ENCODE data around the gene HTR7.
A peak's percentile ranks its signal among the peaks of the same experiment; 100 is the strongest.

The HTR7 gene
- total RNA-seq = 0 to 0.13 reads per million in 2 donors

- peak; percentile 38 to 65 (median 50) for DNase-seq
Measured at GRCh38 chr10:90857635-90858460, at the start of gene HTR7. HTR7 (minus strand) TSS chr10:90858039; CDS start chr10:90857671, 368 bp downstream.

DNA sequence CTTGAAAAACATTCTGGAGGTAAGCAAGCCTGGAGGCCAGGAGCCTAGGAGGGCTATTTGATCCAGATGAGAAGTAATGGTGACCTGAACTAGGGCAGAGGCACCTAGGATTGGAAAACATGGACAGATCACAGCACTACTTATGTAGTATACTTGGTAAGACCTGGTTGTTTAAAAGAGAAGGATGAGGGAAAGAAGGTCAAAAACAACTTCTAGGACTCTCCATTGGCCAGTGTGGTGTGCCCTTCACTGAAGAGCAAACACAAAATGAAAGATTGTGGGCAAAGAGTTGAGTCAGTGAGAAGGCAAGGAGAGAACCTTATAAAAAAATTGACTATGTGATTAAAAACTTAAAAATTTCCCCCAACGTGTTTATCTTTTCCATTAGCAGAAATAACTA is 48.8 kb upstream of the HTR7 start:
- peak in 1 of 5 experiments; percentile 7 for DNase-seq

- DNase-seq = peak in 1 of 5 experiments; percentile 40
Measured at GRCh38 chr10:90905925-90906324, 48.1 kb upstream of the HTR7 start.

DNA sequence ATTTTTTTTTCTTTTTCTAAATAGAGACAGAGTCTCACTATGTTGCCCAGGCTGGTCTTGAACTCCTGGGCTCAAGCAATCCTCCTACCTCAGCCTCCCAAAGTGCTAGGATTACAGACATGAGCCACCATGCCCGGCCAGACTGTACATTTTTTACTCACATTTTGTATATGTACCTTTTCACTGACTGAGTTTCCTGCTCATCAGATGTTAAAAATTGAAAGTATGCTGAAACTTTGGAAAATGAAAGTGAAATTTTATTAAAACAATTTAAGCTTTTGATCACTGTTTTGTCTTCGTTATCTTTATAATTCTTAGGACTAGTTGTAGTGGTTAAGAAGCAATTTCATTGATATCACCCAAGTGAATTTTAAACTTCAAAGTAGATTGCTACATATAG is 39.1 kb upstream of the HTR7 start:
- DNase-seq = peak in 1 of 5 experiments; percentile 19

DNA sequence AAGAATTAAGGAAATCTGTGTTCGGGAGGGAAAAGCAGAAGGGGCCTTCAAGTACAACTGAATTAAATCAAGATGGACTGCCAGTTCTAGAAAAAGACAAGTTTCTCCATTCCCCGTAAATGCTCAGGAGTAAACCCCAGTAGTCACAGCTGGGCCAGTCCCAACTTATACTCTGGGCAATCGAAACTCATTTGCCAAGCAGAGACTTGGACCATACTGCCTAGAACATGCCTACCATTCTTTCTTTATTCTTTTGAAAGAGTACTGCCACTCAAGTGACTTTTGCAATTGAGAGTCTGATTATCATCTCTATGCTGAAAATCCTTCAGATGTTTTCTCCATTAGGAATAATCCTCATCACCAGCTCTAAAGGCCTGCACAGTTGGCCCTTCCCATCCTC is 35.4 kb upstream of the HTR7 start:
- DNase-seq = no peak

DNA sequence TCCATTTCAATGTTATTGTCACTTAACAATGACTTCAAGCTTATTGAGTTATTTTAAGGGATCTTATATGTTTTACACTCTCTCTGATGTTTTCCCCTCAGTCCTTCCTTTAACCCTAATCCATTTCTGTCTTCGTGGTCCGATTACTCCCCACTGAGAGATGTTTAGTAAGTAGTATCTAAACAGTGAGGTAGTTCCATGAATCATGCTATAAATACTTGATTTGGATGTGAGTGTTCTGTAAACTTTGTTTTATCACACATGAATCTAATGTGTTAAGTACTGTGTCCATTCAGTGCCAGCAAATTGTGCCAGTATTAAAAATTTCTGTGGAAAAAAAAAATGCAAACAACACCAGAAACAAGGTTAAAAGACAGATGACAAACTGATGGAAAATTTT is 32.5 kb upstream of the HTR7 start:
- DNase-seq = no peak

- no peak for DNase-seq
Measured at GRCh38 chr10:90889636-90890035, 31.8 kb upstream of the HTR7 start.

DNA sequence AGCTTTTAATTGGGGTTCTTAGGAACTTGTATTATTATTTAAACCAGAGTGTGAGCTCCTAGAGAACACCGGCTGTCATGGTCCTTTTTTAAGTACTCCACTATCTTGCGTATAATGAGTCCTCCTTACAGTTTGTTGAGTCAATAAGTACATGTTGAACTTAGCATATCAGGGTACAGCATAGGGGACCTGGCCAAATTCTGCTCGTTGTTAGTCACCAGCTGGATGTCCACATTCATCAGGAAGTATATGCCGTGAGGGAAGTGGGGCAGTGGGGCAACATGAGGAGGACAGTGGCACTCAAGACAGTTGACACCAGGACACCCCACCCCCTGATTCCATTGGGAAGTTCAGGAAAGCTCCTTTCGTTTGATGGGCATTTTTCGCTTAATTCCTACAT is 30.5 kb upstream of the HTR7 start:
- DNase-seq = no peak

- DNase-seq = no peak
Measured at GRCh38 chr10:90887555-90887954, 29.7 kb upstream of the HTR7 start.

DNA sequence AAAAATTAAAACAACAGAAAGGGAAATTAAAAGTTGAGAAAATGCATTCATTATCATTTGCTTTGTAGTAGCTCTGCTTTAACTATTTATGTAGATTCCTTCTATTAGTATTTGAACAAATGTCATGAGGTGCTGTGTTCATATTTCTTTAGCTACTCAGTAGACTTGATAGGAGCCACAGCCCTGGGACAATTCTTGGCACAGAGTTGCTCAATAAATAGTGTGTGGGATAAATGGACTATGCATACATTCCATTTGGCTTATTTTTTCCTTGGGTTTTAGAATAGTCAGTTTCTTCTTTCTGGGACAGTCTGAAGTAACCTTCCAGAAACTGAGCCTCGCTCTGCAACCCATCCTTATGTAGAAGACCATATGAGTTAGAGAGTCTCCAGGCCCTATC is 27.3 kb upstream of the HTR7 start:
- no peak for DNase-seq

DNA sequence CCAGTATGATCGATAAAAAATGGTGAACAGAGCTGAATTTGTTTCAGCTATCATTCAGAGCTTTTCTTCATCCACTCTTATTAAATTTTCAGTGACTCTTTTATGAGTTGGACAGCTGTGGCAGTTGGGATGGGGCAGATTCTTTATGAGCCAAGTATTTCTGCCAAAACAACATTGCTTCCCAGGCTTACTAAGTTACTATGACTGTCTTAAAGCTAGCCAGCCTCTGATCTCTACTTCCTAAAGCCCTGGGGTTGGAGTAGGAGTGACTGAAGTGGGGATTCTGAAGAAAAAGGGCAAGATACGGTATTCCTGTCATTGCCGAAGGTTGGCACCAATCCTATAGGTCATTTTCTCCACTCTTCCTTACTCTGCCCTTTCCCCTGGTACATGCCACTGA is 26.6 kb upstream of the HTR7 start:
- no peak for DNase-seq

DNA sequence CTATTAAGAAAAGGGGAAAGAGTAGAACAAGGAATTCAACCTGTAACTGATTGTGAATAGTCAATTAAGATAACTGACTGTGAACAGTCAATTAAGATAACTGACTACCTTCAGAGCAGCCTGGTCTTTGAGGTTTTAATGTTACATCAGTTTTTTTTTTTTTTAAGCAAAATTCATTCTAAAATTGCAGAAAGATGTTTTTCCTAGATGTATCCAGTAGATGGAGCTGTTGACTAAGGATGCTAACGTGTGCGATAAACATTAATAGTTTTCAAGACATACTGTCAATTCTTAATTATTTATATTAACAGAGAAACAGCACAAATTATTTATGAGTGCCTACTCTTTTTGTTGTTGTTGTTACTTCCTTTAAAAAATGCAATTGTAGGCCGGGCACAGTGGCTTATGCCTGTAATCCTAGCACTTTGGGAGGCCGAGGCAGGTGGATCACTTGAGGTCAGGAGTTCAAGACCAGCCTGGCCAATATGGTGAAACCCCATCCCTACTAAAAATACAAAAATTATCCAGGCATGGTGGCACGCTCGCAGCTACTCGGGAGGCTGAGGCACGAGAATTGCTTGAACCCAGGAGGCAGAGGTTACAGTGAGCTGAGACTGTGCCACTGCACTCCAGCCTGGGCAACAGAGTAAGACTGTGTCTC is 22.4 kb upstream of the HTR7 start:
- peak in 2 of 5 experiments; percentile 6 to 60 for DNase-seq

DNA sequence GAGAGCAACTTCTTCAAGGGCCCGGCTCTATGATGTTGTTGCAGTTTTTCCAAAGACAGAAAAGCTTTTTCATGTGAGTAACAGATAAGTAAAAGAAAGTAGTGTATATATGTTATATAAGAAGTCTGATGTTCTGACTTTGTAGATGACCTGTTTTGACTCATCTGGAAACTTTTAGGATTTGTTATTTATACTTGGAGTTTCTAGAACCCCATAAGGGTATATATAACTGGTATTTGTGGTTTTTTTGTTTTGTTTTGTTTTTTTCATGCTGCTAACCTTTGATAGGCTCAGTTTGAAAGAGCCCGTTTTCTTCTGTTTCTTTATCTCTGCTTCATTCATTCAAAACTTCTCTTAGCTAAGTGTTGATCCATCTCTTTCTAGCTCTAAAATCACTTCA is 21.2 kb upstream of the HTR7 start:
- peak in 1 of 5 experiments; percentile 6 for DNase-seq

GRCh38 chr10:90872648-90873020 is 14.8 kb upstream of the HTR7 start:
- DNase-seq = peak in 1 of 5 experiments; percentile 74

GRCh38 chr10:90871766-90872647 is 14.2 kb upstream of the HTR7 start, which contains the start of gene RPP30:
RPP30 (plus strand) TSS chr10:90871974; CDS start chr10:90871987, 13 bp downstream.
- DNase-seq = peak; percentile 62 to 85 (median 72)

GRCh38 chr10:90871279-90871765 is 13.5 kb upstream of the HTR7 start:
- DNase-seq = peak in 3 of 5 experiments; percentile 11 to 76 (median 22)

- DNase-seq = no peak
Measured at GRCh38 chr10:90866050-90866598, 8.3 kb upstream of the HTR7 start.

DNA sequence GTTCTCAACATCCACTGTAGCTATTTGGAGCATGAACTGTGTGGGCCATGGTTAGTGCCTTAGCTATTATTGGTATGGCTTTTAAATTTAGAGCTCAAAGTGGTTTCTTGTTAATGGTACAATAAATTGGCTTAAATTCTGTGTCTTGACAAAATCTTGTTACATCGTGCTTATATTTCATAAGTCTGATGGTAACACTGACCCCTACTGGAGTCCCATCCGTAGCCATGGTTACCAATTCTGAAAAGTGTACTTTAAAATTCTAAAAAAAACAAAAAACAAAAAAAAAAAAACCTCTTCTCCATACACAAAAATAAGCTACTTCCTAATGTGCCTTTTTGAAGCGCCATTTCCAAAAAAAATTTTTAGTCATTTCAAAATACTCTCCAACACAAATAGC is 7.6 kb upstream of the HTR7 start:
- peak in 1 of 5 experiments; percentile 8 for DNase-seq

DNA sequence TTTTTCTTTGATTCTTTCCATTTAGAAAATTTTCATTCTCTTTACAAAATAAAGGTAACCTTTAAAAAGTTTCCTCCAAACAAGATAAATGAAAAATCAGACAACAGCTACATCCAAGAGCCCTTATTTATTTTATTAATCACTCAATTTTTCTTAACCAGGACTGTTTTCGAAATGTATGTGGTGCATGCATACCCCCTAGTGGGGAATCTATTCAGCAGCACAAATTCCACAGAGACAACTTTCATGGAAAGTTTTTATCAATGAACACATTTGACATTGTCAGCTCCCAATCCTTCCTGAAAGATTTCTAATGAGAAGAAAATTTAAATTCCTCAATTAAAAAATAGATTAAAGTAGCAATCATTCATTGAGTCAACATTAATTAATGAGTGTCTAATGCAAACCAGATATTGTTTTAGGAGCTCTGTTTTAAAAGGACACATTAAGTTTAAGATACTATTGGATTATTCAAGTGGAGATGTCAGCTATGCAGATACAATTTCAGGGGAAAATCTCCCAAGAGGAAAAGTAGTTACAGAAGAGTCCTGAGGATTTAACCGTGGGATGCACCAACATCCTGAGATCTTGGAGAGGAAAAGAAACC is 5.2 kb upstream of the HTR7 start:
- DNase-seq = peak in 1 of 5 experiments; percentile 1

GRCh38 chr10:90860790-90861189 is 3.0 kb upstream of the HTR7 start:
- no peak for DNase-seq

DNA sequence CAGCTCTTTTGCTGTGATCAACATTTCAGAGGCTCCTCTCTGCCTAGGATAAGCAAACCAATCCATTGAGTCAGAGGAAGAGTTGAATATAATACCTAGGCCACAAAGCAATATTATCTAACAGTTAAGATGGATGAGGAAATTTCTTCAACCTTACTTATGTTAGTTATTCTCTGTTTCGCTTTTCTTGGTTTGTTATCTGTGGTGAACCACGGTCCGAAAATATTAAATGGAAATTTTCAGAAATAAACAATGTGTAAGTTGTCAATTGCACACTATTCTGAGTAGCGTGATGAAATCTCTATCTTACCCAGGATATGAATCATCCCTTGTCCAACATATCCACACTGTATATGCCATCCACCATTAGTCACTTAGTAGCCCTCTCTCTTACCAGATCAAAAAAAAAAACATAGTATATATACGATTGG is 1.5 kb upstream of the HTR7 start:
- no peak for DNase-seq

DNA sequence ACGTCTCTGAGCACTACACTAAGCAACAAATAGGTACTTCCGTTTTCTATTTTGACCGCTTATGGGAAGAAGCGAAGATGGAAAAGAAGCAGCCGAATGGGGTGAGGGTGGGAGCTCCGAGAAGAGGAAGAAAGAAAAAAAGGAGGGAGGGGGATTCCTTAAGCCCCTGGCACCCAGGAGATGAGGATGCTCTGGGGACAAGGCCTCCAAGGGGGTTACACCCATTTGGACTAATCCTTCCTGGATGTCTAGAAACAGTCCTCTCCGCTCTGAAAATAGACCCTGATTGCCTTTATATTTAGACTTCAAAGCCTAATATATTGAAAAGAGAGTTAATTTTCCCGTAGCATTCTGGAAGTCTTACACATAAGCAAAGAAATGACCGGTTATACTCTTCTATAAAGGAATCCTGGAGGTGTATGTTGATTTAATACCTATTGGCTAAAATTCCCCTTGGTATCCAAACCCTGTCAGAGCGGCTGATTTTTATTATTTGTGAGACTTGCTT is 676 bp upstream of the HTR7 start:
- DNase-seq = no peak

Measured in T-helper 2 cell (primary cell).